Adipose tissue (tissue), 3 donors: ENCODE data around the gene PAX7. TPM values are rescaled to one million over a fixed set of nuclear protein-coding genes. Genes with fewer than 3 reads are reported as not detected.

ENCODE experiments used
- H3K27ac ChIP-seq: one replicate; pipeline ENCODE4 v1.5.1; 2013; ENCODE audit warnings: low read depth, low read length
- WGBS, 3 donors: extraction: QIAGEN DNeasy Blood & Tissue Kit; methylation state at CpG; one replicate each; pipeline ENCODE4 v1.1.7; 2013; 5-methylcytosine and 5-hydroxymethylcytosine counted together
- polyA plus RNA-seq, 3 donors: library from polyadenylated mRNA; stranded (reverse); fragments of 200-250 nt; gene quantifications; one replicate each; pipeline ENCODE4 v1.2.3, GENCODE V29; 2013
- donor health status: healthy with polysubstance abuse.
- donor health status: Bipolar disorder and iron deficiency.
- donor health status: healthy.

Gene PAX7
- polyA plus RNA-seq, 3 donors, result not detected

DNA sequence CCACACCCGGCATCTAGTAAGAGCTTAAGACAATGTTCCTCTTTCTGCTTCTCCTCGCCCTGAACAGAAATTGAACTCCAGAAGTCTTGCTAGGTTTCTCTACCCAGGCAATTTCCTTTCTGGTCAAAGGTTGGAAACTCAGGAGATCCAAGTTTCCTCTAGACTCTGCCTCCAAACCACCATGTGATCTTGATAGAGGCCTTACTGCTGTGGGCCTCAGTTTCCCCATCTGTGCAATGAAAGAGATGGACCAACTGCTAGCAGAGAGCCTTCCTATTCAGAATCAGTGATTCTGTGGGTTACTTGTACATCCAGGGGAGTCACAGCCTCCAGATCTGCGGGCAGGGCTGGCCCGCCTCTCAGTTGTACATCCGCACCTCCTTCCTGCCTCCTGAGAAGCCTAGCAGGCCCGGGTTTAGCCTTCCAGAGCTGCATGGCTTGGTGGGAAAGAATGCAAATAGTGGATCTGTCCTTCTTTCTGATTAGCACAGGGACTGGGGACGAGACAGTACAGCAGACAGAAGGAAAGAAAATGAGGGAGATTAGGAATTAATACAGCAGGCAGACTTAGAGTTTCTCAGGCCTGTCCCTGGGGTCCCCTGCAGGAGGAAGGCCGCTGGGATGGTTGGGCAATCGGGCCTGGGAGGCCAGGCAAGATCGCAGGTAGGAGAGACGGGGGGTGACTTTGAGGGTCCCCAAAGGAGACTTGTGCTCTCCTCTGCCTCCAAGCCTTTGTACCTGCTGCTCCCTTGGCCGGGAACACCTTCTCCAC is 83.9 kb downstream of the PAX7 start:
- no peak overlapping the region for H3K27ac ChIP-seq
- 66 to 73% (median 69%) methylated on average over 12 of the region's 12 CpGs for WGBS, 3 donors

DNA sequence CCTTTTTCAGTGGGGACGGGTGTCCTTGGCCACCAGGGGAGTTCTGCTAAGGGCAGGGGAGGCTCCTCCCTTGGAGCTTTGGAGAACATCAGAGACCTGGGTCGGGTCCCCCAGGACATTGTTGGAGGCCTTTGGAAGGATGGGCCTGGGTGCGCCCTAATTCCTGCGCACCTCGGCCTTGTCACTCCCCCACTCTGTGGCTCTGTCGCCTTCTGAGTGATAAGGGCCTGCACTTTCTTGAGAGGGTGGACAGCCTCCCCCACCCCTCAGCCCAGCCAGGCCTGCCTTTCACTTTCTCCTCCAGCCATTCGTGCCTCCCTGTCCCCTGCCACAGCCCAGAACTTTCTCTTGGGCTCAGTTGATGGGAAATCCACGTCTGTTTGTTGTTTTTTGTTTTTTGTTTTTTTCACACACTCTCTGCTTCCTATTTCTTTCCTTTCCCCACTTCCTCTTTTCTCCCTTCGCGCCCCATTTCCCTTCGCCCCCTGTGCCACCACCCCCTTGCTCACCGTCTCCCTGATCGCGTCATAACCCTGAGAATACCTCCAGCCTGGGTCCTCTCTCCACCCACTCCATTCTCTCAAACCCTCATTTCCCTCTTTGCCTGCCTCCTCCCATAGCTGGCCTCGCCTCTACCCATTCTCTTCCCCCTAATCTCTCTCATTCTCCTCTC is 85.6 kb downstream of the PAX7 start:
- no peak overlapping the region for H3K27ac ChIP-seq
- WGBS, 3 donors, result 25 to 41% (median 32%) methylated on average over 15 of the region's 15 CpGs

GRCh38 chr1:18716785-18717678 is 86.4 kb downstream of the PAX7 start:
- 5 to 6% (median 6%) methylated on average over 59 to 72 of the region's 72 CpGs for WGBS, 3 donors
- no peak overlapping the region for H3K27ac ChIP-seq

DNA sequence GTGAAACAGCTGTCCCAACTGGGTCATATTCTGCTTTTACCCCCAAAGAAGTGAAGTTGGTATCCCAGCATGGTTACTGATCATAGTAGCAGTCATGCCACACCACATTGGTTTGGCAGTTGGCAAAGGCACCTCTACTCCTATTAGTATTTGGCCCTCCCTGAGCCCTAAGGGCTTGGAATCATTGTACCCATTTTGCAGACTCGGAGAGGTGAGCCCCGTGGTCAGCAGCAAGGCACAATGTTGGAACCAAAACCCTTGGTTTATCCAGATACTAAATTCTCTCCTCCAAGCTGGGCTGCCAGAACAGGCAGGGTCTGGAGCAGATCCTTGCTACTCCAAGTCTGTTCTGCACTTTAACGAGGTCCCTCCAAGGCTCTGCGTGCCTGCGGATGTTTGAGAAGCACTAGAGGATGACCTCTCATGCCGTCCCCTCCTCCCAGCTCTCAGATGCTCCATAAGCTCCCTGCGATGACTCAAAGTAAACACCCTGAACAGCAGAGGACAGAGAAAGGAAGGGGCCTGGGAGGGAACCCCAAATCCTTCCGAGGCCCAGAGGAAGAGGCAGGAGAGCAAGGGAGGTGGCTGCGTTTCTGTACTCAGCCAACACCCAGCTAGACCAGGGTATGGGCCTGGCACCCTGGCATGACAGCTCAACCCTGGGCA is 89.3 kb downstream of the PAX7 start:
- WGBS, 3 donors, result 31 to 54% (median 46%) methylated on average over 8 to 9 of the region's 9 CpGs
- no peak overlapping the region for H3K27ac ChIP-seq

GRCh38 chr1:18721041-18721440 is 90.4 kb downstream of the PAX7 start:
- 24 to 57% (median 46%) methylated on average over 7 to 8 of the region's 8 CpGs for WGBS, 3 donors
- H3K27ac ChIP-seq, result no peak overlapping the region

GRCh38 chr1:18721776-18722175 is 91.1 kb downstream of the PAX7 start:
- no peak overlapping the region for H3K27ac ChIP-seq
- 63 to 80% (median 77%) methylated on average over 1 of the region's 1 CpG for WGBS, 3 donors

DNA sequence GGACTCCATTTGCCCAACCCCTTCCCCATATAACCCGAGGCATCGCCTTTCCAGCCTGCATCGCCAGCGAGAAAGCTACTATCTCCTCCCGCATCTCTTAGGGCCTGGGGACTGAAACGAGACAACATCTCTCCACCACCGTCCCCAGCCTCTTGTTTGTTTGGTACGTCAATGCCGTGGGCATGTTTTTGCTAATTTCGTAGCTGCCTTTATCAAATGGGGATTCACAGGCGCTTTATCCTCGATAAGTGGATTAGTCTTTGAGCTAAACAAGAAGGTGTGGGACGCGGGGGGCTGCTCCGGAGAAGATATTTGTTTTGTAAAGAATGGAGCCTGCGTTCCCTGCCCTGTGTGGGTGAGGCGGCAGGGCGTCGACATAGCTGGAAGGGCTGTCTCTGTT is 91.6 kb downstream of the PAX7 start:
- WGBS, 3 donors, result 27 to 61% (median 51%) methylated on average over 19 of the region's 19 CpGs
- H3K27ac ChIP-seq, result no peak overlapping the region

- H3K27ac ChIP-seq, result no peak overlapping the region
- 64 to 73% (median 71%) methylated on average over 9 of the region's 9 CpGs for WGBS, 3 donors
Observed at GRCh38 chr1:18723206-18723605, 92.6 kb downstream of the PAX7 start.

- WGBS, 3 donors, result 17 to 30% (median 24%) methylated on average over 19 of the region's 19 CpGs
- no peak overlapping the region for H3K27ac ChIP-seq
Observed at GRCh38 chr1:18723701-18724411, 93.2 kb downstream of the PAX7 start.

DNA sequence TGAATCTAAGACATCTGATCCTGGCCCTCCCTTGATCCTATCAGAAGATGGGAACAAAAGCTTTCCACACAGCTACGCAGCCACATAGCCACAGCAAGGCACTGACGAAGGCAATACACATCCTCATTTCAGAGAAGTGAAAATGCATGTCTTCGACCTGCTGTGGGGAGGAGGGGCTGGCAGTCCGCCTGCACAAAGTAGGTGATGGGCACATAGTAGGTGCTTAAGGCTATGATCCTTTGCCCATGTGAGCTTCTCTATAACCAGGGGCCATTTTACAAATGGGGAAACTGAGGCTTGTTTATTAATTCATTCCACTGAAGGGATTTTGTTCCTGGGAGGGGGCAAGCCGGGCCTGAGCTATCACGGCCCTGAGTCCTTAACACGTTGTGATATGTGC is 94.2 kb downstream of the PAX7 start:
- WGBS, 3 donors, result 40 to 49% (median 46%) methylated on average over 7 of the region's 7 CpGs
- H3K27ac ChIP-seq, result no peak overlapping the region

- WGBS, 3 donors, result 16 to 35% (median 26%) methylated on average over 21 to 24 of the region's 24 CpGs
- H3K27ac ChIP-seq, result no peak overlapping the region
Observed at GRCh38 chr1:18725231-18725895, 94.7 kb downstream of the PAX7 start.

DNA sequence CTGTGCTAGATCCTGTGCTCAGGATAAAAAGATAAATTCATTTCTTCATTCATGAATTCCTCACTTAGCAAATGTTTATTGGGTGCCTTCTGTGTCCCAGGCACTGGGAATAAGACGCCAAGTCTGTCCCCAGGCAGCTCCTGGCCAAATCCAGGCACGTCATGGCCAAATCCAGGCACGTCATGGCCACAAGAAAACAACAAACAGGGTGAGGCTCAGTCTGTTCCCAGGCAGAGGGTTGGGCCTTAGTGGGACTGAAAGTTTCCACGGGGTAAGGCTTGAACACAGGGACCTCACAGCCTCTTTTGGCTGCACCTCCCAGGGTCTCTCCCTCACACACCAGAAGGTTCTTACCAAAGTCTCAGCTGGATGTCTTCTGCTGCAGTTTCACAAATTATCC is 95.7 kb downstream of the PAX7 start:
- no peak overlapping the region for H3K27ac ChIP-seq
- WGBS, 3 donors, result 34 to 41% (median 40%) methylated on average over 4 of the region's 4 CpGs

DNA sequence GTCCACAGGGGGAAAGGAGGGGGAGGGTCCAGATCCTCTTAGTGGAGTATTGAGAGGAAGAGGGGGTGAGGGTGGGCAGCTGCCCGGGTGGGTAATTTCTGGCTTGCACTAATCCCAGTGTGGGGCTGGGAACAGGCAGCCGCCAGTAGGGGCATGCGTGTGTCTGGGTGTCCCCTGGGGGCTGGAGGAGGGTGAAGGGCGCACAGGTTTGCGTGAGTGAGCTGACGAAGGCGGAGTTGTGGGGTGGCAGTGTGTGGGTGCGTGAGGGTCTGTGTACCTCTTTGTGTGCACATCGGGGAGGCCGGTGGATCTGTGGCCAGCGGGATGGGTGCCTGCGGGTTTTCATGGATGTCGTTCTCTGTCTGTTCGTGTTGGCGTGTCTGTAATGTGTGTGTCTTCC is 97.3 kb downstream of the PAX7 start:
- WGBS, 3 donors, result 62 to 72% (median 69%) methylated on average over 15 of the region's 15 CpGs

GRCh38 chr1:18730321-18730720 is 99.7 kb downstream of the PAX7 start:
- WGBS, 3 donors, result 37 to 40% (median 39%) methylated on average over 8 of the region's 8 CpGs
- H3K27ac ChIP-seq, result no peak overlapping the region

More for the DNA sequence above, 97.3 kb downstream of the PAX7 start:
- H3K27ac ChIP-seq, result no peak overlapping the region

- H3K27ac ChIP-seq, result no peak overlapping the region
- 26 to 52% (median 40%) methylated on average over 6 of the region's 6 CpGs for WGBS, 3 donors
Observed at GRCh38 chr1:18731148-18731547, 100.5 kb downstream of the PAX7 start.

- 58 to 78% (median 78%) methylated on average over 10 of the region's 10 CpGs for WGBS, 3 donors
- H3K27ac ChIP-seq, result no peak overlapping the region
Observed at GRCh38 chr1:18731591-18732235, 101.1 kb downstream of the PAX7 start.

DNA sequence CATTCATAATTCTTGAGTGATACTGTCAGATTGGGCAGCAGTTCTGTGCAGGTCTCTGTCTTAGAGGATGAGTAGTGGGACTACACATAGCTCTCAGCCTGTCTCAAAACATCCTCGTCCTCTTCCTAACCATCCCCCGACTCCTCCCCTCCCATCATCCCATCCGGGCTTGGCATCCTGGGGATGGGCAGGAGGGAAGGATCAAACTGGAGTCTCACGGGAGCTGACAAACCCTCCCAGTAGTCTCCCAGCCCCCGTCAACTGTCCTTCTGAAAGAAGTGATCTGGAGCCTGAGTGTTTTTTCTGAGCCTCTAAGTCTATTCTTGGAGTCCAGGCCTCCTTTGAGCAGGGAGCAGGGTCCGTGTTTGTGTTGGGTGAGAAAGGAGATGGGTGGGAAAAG is 102.0 kb downstream of the PAX7 start:
- WGBS, 3 donors, result 27 to 37% (median 35%) methylated on average over 6 of the region's 6 CpGs

More for the DNA sequence above, 102.0 kb downstream of the PAX7 start:
- no peak overlapping the region for H3K27ac ChIP-seq
